D721Med (cell line): ENCODE measurements around the gene DLD.

Experiments
- DNase-seq: peaks from one replicate; pipeline ENCODE4 v3.0.0; 2011; ENCODE audit warnings: low spot score; ENCODE audit not compliant: insufficient read length
- FAIRE-seq: peaks from 2 replicates; lab custom pipeline; 2011; peaks lifted over from hg19 to GRCh38; lab: Jason Lieb, UNC
- CTCF ChIP-seq: IDR thresholded peaks from 2 replicates; pipeline ENCODE4 v1.5.1; 2012; ENCODE audit warnings: mild to moderate bottlenecking, control low read depth; ENCODE audit not compliant: insufficient read depth; ENCODE audit errors: missing control alignments

DLD gene

GRCh38 chr7:107860981-107861652 lies 29.9 kb upstream of the DLD start:
- DNase-seq (no peak), FAIRE-seq (no peak)
- no peak for TF ChIP-seq CTCF

GRCh38 chr7:107865956-107866775 lies 24.8 kb upstream of the DLD start:
- no peak for DNase-seq
- no peak for FAIRE-seq

GRCh38 chr7:107867858-107868466 lies 23.0 kb upstream of the DLD start:
- no peak for TF ChIP-seq CTCF
- FAIRE-seq: no peak
- no peak for DNase-seq

More at GRCh38 chr7:107865956-107866775, 24.8 kb upstream of the DLD start:
- TF ChIP-seq CTCF: no peak

- no peak for FAIRE-seq
- no peak for DNase-seq
- no peak for TF ChIP-seq CTCF
These were observed 20.5 kb upstream of the DLD start for GRCh38 chr7:107870427-107871000.

GRCh38 chr7:107874111-107874510 lies 16.9 kb upstream of the DLD start:
- FAIRE-seq (no peak), DNase-seq (no peak)
- no peak for TF ChIP-seq CTCF

GRCh38 chr7:107874605-107875446 lies 16.2 kb upstream of the DLD start:
- TF ChIP-seq CTCF: peak; percentile 80
- DNase-seq (no peak), FAIRE-seq (peak; percentile 64)
